ENCODE measurements around the gene C20orf204.

C20orf204 gene

DNA sequence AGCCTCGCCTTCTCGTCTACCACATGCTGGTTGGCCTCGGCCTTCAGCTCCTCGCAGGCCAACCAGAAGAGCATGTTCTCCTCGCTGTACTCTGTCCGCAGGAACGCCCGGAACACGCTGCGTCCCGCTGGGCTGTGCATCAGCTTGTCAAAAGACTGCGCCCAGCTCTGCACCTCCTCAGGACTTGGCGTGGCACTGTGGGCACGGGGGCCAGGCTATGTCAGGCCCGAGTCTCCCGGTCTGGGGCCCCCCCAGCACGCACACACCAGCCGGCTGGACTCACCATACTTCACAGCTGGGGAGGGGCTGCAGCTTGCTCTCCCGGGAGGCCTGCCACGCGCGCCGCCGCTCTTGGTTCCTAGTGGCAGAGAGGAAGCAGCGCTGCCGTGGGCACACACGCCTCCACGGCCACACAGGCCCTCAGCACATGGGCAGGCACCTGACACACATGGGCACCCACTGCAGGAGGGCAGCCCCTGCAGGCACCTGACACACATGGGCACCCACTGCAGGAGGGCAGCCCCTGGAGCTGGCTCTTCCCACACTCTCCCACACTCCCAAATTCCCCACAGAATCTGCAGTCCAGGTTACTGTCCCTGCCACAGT lies 38.3 kb downstream of the C20orf204 start:
- TF ChIP-seq, protein P1, sequence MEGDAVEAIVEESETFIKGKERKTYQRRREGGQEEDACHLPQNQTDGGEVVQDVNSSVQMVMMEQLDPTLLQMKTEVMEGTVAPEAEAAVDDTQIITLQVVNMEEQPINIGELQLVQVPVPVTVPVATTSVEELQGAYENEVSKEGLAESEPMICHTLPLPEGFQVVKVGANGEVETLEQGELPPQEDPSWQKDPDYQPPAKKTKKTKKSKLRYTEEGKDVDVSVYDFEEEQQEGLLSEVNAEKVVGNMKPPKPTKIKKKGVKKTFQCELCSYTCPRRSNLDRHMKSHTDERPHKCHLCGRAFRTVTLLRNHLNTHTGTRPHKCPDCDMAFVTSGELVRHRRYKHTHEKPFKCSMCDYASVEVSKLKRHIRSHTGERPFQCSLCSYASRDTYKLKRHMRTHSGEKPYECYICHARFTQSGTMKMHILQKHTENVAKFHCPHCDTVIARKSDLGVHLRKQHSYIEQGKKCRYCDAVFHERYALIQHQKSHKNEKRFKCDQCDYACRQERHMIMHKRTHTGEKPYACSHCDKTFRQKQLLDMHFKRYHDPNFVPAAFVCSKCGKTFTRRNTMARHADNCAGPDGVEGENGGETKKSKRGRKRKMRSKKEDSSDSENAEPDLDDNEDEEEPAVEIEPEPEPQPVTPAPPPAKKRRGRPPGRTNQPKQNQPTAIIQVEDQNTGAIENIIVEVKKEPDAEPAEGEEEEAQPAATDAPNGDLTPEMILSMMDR (IDR thresholded peaks at IDR 0.05; ENCODE audit: insufficient read depth, low read depth, low read length, missing control alignments): no peak
- H3K4me3 ChIP-seq (ENCODE audit: low read length): no peak overlapping the region
- DNase-seq (ENCODE audit: low read depth): no peak

DNA sequence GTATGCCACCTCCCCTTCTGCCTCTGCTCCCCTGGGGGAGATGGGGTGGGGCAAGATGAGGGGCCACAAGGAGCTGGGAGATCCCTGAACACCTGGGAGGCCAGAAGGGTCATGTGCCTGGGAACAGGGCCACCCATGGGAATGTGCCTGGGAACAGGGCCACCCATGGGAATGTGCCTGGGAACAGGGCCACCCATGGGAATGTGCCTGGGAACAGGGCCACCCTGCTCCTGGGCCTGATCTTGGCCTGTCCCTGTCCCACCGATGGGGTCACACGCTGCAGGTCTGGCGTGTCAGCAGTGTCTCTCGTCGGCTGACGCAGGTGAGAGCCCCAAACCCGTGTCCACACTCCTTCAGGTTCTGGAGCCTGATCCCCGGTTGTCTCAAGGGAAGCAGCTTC lies 39.0 kb downstream of the C20orf204 start:
- no peak for DNase-seq (ENCODE audit: low read depth)
- TF ChIP-seq, protein P1 (IDR thresholded peaks at IDR 0.05; ENCODE audit: insufficient read depth, low read depth, low read length, missing control alignments): no peak
- no peak overlapping the region for H3K4me3 ChIP-seq (ENCODE audit: low read length)

DNA sequence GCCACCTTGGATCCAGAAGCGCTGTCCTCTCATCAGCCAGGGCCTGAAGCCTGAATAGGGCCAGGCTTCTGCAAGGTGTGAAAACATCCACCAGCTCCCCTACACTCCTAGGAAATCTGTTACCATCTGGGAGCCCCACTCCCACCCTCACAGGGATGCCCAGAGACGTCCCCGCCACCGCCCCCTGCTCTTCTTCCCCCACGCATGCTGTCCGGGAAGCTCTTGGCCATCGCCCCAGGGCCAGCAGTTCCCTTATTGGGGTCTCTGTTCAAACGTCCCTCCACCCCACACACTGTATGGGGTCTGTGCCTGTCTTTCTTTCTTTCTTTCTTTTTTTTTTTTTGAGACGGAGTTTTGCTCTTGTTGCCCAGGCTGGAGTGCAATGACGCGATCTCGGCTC lies 39.6 kb downstream of the C20orf204 start:
- DNase-seq (ENCODE audit: low read depth): no peak
- TF ChIP-seq, protein P1 (IDR thresholded peaks at IDR 0.05; ENCODE audit: insufficient read depth, low read depth, low read length, missing control alignments): no peak
- no peak overlapping the region for H3K4me3 ChIP-seq (ENCODE audit: low read length)

DNA sequence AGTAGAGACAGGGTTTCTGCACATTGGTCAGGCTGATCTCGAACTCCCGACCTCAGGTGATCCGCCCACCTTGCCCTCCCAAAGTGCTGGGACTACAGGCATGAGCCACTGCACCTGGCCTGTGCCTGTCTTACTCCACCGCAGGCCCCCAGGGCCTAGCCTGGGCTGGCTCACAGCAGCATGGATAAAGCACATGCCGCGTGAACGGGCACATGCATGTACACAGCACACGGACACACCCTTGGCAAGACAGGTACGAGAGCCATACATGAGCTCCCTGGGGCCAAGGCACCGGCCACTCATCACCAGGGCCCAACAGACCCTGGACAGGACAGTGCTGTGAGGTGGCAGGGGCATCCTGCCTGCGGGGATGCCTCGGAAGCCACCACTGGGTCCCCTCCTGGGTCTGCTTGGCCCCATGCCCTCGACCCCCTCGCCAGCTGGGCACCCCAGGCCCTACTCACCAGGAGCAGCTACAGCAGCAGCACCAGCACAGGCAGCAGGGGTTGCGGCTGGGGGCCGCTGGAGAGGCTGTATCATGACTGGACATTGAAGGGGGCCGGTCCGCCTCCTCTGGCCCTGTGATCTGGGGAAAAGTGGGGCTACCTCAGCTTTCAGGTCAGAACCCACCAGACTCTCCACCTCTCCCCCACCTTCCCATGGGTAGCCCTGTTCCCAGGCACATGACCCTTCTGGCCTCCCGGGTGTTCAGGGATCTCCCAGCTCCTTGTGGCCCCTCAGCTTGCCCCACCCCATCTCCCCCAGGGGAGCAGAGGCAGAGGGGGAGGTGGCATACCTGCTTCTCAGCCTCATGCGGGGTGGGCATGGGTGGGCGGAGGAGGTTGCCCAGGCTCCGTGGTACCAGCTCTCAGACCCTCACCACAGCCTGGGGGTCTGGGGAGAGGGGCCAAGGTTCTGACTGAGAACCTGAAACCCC lies 40.3 kb downstream of the C20orf204 start:
- no peak overlapping the region for H3K4me3 ChIP-seq (ENCODE audit: low read length)
- DNase-seq (ENCODE audit: low read depth): no peak
- TF ChIP-seq, protein P1 (IDR thresholded peaks at IDR 0.05; ENCODE audit: insufficient read depth, low read depth, low read length, missing control alignments): no peak

DNA sequence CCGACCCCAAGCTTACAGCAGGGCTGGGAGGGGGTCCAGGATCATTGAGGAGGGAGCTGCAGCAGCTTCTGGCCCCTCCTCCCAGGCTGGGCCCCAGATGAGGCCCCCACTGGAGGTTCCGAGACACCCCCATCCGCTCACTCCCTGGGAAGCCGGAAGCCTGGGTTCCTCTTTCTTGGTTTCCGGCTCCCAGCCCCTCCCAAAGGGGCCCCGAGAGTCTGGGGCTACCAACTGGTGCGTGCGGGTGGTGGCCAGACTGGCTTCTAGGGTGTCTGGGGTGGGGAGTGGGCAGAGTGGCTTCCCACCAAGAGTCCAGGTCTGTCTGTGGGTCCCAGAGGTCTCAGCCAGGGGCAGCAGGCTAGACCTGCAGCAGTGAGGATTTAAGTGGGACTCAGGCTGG lies 41.1 kb downstream of the C20orf204 start:
- DNase-seq (ENCODE audit: low read depth): no peak
- no peak overlapping the region for H3K4me3 ChIP-seq (ENCODE audit: low read length)
- TF ChIP-seq, protein P1 (IDR thresholded peaks at IDR 0.05; ENCODE audit: insufficient read depth, low read depth, low read length, missing control alignments): no peak

DNA sequence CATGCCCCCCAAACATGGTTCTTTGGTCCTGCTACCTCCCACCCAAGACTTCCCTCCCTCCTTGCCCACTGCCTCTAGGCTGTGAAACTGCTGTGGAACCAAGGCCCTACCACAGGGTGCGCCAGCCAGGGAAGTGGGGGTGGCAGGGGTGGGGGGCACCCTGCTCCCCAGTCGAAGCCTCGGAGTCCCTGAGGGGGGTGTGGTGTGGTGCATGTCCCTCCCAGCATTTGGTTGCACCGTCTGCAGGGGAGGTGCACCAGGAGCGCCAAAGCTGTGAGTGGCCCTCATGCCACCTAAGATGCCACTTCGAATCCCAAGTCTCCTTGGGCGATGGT lies 41.5 kb downstream of the C20orf204 start:
- no peak overlapping the region for H3K4me3 ChIP-seq (ENCODE audit: low read length)
- TF ChIP-seq, protein P1 (IDR thresholded peaks at IDR 0.05; ENCODE audit: insufficient read depth, low read depth, low read length, missing control alignments): no peak
- no peak for DNase-seq (ENCODE audit: low read depth)
